Bone marrow (tissue), 2 donors: ENCODE measurements around the gene AKR7A2.

Experiments
- DNase-seq, 2 donors: peaks; one replicate each; lab custom pipeline; 2025; lab: John Stamatoyannopoulos, UW

Gene AKR7A2

GRCh38 chr1:19325958-19326747, 14.2 kb upstream of the AKR7A2 start:
- DNase-seq: no peak

- no peak for DNase-seq
Observed at GRCh38 chr1:19325368-19325957, 13.5 kb upstream of the AKR7A2 start.

GRCh38 chr1:19324665-19324990, 12.7 kb upstream of the AKR7A2 start:
- DNase-seq: no peak

- DNase-seq: no peak
Observed at GRCh38 chr1:19323987-19324664, 12.2 kb upstream of the AKR7A2 start.

GRCh38 chr1:19322481-19322880, 10.5 kb upstream of the AKR7A2 start:
- DNase-seq: no peak

GRCh38 chr1:19321071-19321470, 9.1 kb upstream of the AKR7A2 start:
- no peak for DNase-seq

- DNase-seq: no peak
Observed at GRCh38 chr1:19319196-19319595, 7.3 kb upstream of the AKR7A2 start.

GRCh38 chr1:19317126-19317910, 5.4 kb upstream of the AKR7A2 start:
- no peak for DNase-seq

GRCh38 chr1:19315378-19316198, 3.6 kb upstream of the AKR7A2 start:
- DNase-seq: peak in 1 of 2 donors; percentile 56

GRCh38 chr1:19313961-19314882, 2.3 kb upstream of the AKR7A2 start:
- no peak for DNase-seq

- no peak for DNase-seq
Observed at GRCh38 chr1:19313636-19313959, 1.7 kb upstream of the AKR7A2 start.

GRCh38 chr1:19312782-19313635, 1.1 kb upstream of the AKR7A2 start:
- DNase-seq: no peak

- DNase-seq: no peak
Observed at GRCh38 chr1:19311503-19311930, 427 bp downstream of the AKR7A2 start.

GRCh38 chr1:19310720-19311502, 1.0 kb downstream of the AKR7A2 start:
- DNase-seq: no peak

GRCh38 chr1:19310061-19310460, 1.9 kb downstream of the AKR7A2 start:
- DNase-seq: no peak

GRCh38 chr1:19309123-19309813, 2.7 kb downstream of the AKR7A2 start:
- DNase-seq: no peak

- DNase-seq: no peak
Observed at GRCh38 chr1:19308509-19308907, 3.4 kb downstream of the AKR7A2 start.

- no peak for DNase-seq
Observed at GRCh38 chr1:19307794-19308508, 4.0 kb downstream of the AKR7A2 start.
